Peyer's patch (tissue), 4 donors: ENCODE measurements around the gene MAPK1. TPM values are rescaled to one million over a fixed set of nuclear protein-coding genes. Genes with fewer than 3 reads are reported as not detected.
"Not testable (repeated sequence)": the region's sequence is repeated elsewhere in the genome, so short reads cannot be mapped to it uniquely, and the experiment has no call there.

Experiments used
- DNase-seq, 3 donors: peaks; one replicate each; pipeline ENCODE4 v3.0.0-alpha.2; 2017 to 2019
- H3K27ac ChIP-seq, 4 donors: fragments of 200-600 bp; sonication (generic); one replicate each; pipeline ENCODE4 v1.5.1; 2016 to 2019
- H3K27me3 ChIP-seq, 2 donors: fragments of 200-600 bp; sonication (generic); one replicate each; pipeline ENCODE4 v1.5.1; 2019
- H3K36me3 ChIP-seq, 3 donors: fragments of 200-600 bp; sonication (generic); one replicate each; pipeline ENCODE4 v1.5.1; 2016 to 2019
- H3K4me1 ChIP-seq, 4 donors: fragments of 200-600 bp; sonication (generic); one replicate each; pipeline ENCODE4 v1.5.1; 2016 to 2019
- H3K4me3 ChIP-seq, 4 donors: fragments of 200-600 bp; sonication (generic); 1 replicate in 3 of 4; 2 replicates in 1 of 4; pipeline ENCODE4 v1.5.1; 2016 to 2019; ENCODE audit warnings: mild to moderate bottlenecking in 1 of 4
- H3K9me3 ChIP-seq, 4 donors: fragments of 200-600 bp; sonication (generic); one replicate each; pipeline ENCODE4 v1.5.1; 2016 to 2019; ENCODE audit warnings: mild to moderate bottlenecking in 1 of 4
- CTCF ChIP-seq, 6 experiments: fragments of 450-650 bp in 4 of 6; fragments of 200-600 bp in 2 of 6; sonication (generic) in 1 of 6; IDR thresholded peaks; one replicate each; pipeline ENCODE4 v1.5.1; 2017 to 2019; ENCODE audit warnings: antibody characterized with exemption in 6 of 6, mild to moderate bottlenecking in 3 of 6, moderate library complexity in 1 of 6
- POLR2A ChIP-seq, 2 donors: fragments of 450-650 bp; IDR thresholded peaks; one replicate each; pipeline ENCODE4 v1.5.1; 2017; ENCODE audit warnings: antibody characterized with exemption in 2 of 2, mild to moderate bottlenecking in 2 of 2, moderate library complexity in 2 of 2
- total RNA-seq, 4 donors: library from RNA; depleted of rRNA; stranded (reverse); fragments of >200 nt; gene quantifications; one replicate each; pipeline ENCODE4 v1.1.0, GENCODE V29; 2016

The MAPK1 gene
- total RNA-seq, 4 donors from 2014 or later: 38.9 to 49.5 (median 43.2) TPM

GRCh38 chr22:21728270-21728669 lies 139.2 kb downstream of the MAPK1 start:
- DNase-seq: no peak
- Histone ChIP-seq H3K4me3 (no peak overlapping the region), H3K36me3 (no peaks in the 10 kb centered on the region), H3K27ac (no peak overlapping the region), H3K4me1 (no peaks in the 10 kb centered on the region), H3K9me3 (no peaks in the 10 kb centered on the region), H3K27me3 (no peaks in the 10 kb centered on the region)
- TF ChIP-seq CTCF (IDR thresholded peaks at IDR 0.05) (no peak), POLR2A (IDR thresholded peaks at IDR 0.05) (no peak)

GRCh38 chr22:21727768-21728167 lies 139.7 kb downstream of the MAPK1 start:
- H3K4me3 ChIP-seq: no peak overlapping the region
- H3K9me3 ChIP-seq: no peaks in the 10 kb centered on the region
- H3K27me3 ChIP-seq: no peaks in the 10 kb centered on the region
- no peak for TF ChIP-seq POLR2A (IDR thresholded peaks at IDR 0.05)
- no peaks in the 10 kb centered on the region for H3K4me1 ChIP-seq
- H3K27ac ChIP-seq: no peak overlapping the region
- no peaks in the 10 kb centered on the region for H3K36me3 ChIP-seq
- no peak for DNase-seq

GRCh38 chr22:21727159-21727558 lies 140.3 kb downstream of the MAPK1 start:
- no peak for TF ChIP-seq POLR2A (IDR thresholded peaks at IDR 0.05)
- TF ChIP-seq CTCF (IDR thresholded peaks at IDR 0.05): no peak
- no peaks in the 10 kb centered on the region for H3K9me3 ChIP-seq
- no peak overlapping the region for H3K27ac ChIP-seq
- H3K36me3 ChIP-seq: no peaks in the 10 kb centered on the region
- no peaks in the 10 kb centered on the region for H3K27me3 ChIP-seq
- no peak for DNase-seq
- no peaks in the 10 kb centered on the region for H3K4me1 ChIP-seq
- H3K4me3 ChIP-seq: no peak overlapping the region

- Histone ChIP-seq H3K4me3 (no peak overlapping the region), H3K27me3 (no peaks in the 10 kb centered on the region), H3K4me1 (no peaks in the 10 kb centered on the region), H3K36me3 (no peaks in the 10 kb centered on the region), H3K27ac (no peak overlapping the region), H3K9me3 (no peaks in the 10 kb centered on the region)
- no peak for DNase-seq
- TF ChIP-seq CTCF (IDR thresholded peaks at IDR 0.05) (peak in 3 of 6 experiments; percentile 11 to 22 (median 14)), POLR2A (IDR thresholded peaks at IDR 0.05) (no peak)
Observed at GRCh38 chr22:21726650-21727049, 140.8 kb downstream of the MAPK1 start.

- H3K4me3 ChIP-seq: no peak overlapping the region
- no peak for DNase-seq
- no peak overlapping the region for H3K27ac ChIP-seq
- TF ChIP-seq CTCF (IDR thresholded peaks at IDR 0.05) (no peak), POLR2A (IDR thresholded peaks at IDR 0.05) (no peak)
- H3K9me3 ChIP-seq: no peaks in the 10 kb centered on the region
- no peaks in the 10 kb centered on the region for H3K27me3 ChIP-seq
- no peaks in the 10 kb centered on the region for H3K36me3 ChIP-seq
- H3K4me1 ChIP-seq: no peaks in the 10 kb centered on the region
Observed at GRCh38 chr22:21725956-21726649, 141.3 kb downstream of the MAPK1 start.

- not testable (repeated sequence) for H3K4me3 ChIP-seq, H3K27me3 ChIP-seq, H3K9me3 ChIP-seq, H3K36me3 ChIP-seq, H3K27ac ChIP-seq, DNase-seq, H3K4me1 ChIP-seq
Observed at GRCh38 chr22:21724496-21724895, 142.9 kb downstream of the MAPK1 start.

GRCh38 chr22:21721195-21721852 lies 146.1 kb downstream of the MAPK1 start:
- H3K36me3 ChIP-seq, H3K4me3 ChIP-seq, H3K9me3 ChIP-seq, H3K27me3 ChIP-seq, DNase-seq, H3K4me1 ChIP-seq, H3K27ac ChIP-seq: not testable (repeated sequence)

- not testable (repeated sequence) for H3K27ac ChIP-seq, H3K4me1 ChIP-seq, H3K36me3 ChIP-seq, DNase-seq, H3K27me3 ChIP-seq, H3K9me3 ChIP-seq, H3K4me3 ChIP-seq
Observed at GRCh38 chr22:21720191-21720859, 147.1 kb downstream of the MAPK1 start.
